SHP77 treated with DMSO at 0.1 percent for 48 hours (cell line): Measurements from ENCODE around the gene CASQ2.
"Not testable (repeated sequence)": the region's sequence is repeated elsewhere in the genome, so short reads cannot be mapped to it uniquely, and the experiment has no call there.

Experiments used
- DNase-seq: peaks from one replicate; lab custom pipeline; 2025; lab: John Stamatoyannopoulos, UW

Gene CASQ2

GRCh38 chr1:115780655-115781054, 12.1 kb upstream of the CASQ2 start:
- not testable (repeated sequence) for DNase-seq

GRCh38 chr1:115779075-115779474, 10.6 kb upstream of the CASQ2 start:
- not testable (repeated sequence) for DNase-seq

DNA sequence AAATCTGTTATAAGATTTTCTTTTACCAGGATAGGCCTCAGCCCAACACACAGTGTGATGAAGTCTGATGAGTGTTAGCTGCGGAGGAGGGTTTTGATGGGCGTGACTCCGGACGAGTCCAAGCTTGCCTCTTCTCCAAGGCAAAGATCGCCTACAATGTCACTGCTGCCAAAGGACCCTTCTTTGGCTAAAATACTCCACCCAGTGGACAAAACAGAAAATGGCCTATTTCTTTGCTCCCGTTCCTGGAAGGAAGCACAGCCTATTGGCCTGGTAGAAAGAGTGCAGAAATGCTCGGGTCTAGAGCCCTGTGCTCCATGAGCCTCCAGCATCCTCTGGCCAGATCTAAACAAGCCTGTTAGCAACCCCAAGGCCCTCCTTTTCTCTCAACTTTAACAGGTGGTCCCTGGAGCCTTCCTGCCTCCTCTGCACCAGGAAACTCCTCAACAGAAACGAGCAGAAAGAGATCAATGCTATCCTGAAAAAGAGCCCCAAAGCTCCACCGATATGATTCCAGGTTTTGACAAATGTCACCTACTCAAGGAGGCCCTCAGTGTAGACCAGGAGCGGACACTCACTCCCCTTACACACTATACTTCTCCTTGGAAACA, 3.4 kb upstream of the CASQ2 start:
- DNase-seq, result peak; percentile 86

DNA sequence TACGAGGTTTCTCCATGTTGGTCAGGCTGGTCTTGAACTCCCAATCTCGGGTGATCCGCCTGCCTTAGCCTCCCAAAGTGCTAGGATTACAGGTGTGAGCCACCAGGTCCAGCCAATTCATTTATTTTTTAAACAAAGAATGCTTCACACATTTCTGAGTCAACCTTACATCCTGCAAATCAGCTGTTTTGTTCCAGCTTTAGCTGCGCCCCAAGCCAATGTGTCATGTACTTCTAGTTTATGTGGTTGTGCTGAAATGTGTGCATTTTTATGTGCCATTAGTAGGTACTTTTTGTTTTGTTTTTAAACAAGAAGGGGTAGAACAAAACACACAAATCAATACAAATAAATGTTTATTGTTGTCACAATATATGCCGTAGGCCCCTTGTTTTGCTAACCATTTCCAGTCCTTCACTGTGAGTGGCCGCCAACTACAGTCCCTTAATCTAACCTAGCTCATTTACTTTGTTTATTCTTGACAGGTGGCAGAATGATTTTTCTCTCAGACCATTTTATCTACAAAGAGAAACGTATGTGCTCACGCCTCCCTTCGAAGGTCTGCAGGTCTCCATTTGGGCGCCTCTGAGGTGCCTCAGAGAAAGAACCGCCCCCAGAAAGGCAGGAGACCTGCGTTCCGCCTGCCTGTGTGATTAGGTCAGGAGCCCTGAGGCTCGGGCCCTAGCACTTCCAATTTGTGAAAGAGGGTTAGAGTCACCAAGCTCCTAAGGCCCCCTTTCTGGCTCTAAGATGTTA, 2.8 kb upstream of the CASQ2 start:
- no peak for DNase-seq

DNA sequence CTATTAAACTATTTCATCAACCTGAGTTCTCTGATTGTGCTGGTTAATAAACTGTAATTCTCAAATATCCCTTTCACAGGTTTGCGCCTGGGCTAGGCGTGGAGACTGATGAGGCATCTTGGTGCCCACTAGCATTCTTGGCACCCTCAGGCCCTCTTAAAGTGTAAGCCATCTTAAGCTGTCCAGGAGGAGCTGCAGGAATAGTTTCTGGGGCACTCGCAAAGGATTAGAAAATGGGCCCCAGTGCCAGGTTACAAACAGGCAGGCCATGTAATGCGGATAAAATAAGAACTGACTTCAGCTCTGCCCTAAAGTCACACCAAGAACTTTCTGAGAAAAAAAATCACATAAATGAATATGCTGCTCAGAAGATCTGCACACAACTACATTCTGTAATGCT, 1.1 kb downstream of the CASQ2 start:
- no peak for DNase-seq

GRCh38 chr1:115765091-115765490, 3.4 kb downstream of the CASQ2 start:
- no peak for DNase-seq

- no peak for DNase-seq
Measured at GRCh38 chr1:115764541-115764940, 4.0 kb downstream of the CASQ2 start.

GRCh38 chr1:115762779-115763178, 5.7 kb downstream of the CASQ2 start:
- DNase-seq, result no peak

DNA sequence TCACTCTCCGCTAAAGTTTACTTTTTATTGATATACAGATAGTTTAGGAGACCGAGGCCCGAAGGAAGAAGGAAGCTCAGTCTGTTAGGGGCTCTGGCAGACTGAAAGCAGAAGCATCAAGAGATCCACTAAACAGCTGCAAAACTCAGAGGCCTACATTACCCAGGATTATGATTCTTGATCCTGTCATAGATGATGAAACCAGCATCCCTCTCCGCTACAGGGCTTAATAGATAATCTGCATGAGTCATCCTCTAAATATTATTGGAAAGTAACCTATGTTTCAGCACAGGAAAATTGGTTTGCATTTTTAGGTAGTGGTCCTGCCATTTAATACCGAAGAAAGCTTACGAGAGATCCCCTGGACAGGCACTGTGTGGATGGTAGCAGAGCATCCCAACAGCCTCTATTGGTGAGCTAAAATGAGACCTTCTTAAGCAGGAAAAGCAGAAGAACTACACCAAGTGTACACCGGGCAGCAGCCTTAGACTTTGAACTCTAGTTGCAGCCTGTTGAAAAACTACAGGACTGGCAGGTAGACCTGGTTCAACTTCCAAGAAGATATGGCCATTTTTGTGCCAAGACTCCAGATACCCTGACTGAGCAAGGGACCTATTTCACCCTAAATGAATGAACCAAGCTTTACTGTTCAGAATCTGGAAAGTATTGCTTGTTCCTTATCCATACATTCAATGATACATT, 6.8 kb downstream of the CASQ2 start:
- DNase-seq, result no peak

DNA sequence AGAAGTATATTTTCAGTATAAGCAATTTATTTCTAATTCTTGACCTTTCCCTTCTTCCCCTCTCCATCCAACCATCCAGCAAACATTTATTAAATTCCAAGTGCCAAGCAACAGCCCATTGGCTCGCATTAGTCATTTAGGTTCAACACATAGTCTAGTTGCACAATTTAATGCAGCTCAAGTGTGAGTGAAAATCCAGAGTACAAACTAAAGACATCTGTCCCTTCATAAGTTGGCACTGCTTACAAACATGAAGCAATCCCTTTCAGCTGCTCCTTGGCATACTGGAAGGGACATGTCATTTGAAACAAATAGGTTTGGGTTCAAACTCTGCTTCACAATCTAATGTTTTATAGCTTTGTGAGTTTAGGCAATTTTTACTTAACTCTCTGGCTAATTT, 10.7 kb downstream of the CASQ2 start:
- DNase-seq, result no peak

- DNase-seq, result no peak
Measured at GRCh38 chr1:115757326-115757725, 11.2 kb downstream of the CASQ2 start.

- no peak for DNase-seq
Measured at GRCh38 chr1:115755456-115756370, 12.8 kb downstream of the CASQ2 start.

GRCh38 chr1:115753830-115754229, 14.7 kb downstream of the CASQ2 start:
- no peak for DNase-seq

DNA sequence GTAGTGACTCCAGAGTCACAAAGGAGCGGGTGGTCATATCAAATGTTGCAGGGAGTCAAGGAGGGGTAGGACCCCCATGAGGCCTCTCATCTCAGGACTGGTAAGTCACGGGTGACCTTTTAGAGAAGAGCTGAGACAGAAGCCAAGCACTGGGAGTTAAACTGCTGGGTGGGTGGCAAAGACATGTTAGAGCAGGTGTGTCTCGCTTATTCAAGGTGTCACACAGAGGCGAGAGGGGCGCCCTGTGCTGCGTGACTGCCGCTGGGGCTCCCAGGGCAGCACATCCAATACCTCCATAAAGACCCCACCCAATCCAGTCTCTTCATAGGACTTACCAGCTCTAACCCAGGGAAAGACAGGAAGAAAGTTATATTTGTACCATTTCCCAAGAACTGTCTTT, 15.2 kb downstream of the CASQ2 start:
- no peak for DNase-seq

GRCh38 chr1:115748401-115749150, 19.9 kb downstream of the CASQ2 start:
- no peak for DNase-seq

DNA sequence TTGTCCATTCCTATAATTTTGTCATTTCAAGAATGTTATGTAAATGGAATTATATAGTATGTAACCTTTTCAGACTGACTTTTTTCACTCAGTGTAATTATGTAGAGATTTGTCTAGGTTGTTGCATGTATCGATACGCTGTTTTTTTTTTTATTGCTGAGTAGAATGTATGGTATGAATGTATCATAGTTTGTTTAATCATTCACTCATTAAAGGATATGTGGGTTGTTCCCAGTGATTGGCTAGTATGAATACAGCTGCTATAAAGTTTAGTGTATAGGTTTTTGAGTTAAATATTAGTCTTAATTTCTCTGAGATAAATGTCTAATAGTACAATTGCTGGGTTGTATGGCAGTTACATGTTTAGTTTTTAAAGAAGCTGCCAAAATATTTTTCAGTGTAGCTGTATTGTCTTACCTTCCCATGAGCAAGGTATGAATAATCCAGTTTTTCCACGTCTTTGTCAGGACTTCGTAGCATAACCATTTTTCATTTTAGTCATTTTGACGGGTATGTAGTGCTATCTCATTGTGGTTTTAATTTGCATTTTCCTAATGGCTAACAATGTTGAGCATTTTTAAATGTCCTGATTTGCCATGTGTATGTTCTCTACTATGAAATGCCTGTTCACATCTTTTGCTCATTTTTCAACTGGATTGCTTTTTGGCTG, 22.4 kb downstream of the CASQ2 start:
- DNase-seq, result no peak

GRCh38 chr1:115744646-115745275, 23.8 kb downstream of the CASQ2 start:
- no peak for DNase-seq

- DNase-seq, result no peak
Measured at GRCh38 chr1:115740811-115741210, 27.7 kb downstream of the CASQ2 start.

- DNase-seq, result no peak
Measured at GRCh38 chr1:115732316-115732715, 36.2 kb downstream of the CASQ2 start.

- DNase-seq, result no peak
Measured at GRCh38 chr1:115729756-115730155, 38.8 kb downstream of the CASQ2 start.
